Hepatocyte (in vitro differentiated cells): ENCODE data around the gene ATP8A2.

ENCODE experiments used
- CTCF ChIP-seq: fragments of 200-600 bp; sonication (generic); IDR thresholded peaks from 2 replicates; pipeline ENCODE4 v1.5.1; 2016; ENCODE audit warnings: antibody characterized with exemption, mild to moderate bottlenecking; ENCODE audit not compliant: poor library complexity
- EZH2 ChIP-seq: fragments of 200-600 bp; sonication (generic); IDR thresholded peaks from 2 replicates; pipeline ENCODE4 v1.6.1; 2016; ENCODE audit warnings: antibody characterized with exemption, mild to moderate bottlenecking, borderline replicate concordance
- EZH2phosphoT487 ChIP-seq: fragments of 200-600 bp; sonication (generic); IDR thresholded peaks from one replicate; pipeline ENCODE4 v1.6.1; 2018; ENCODE audit warnings: antibody characterized with exemption, mild to moderate bottlenecking, low read depth, moderate library complexity; ENCODE audit not compliant: unreplicated experiment, severe bottlenecking

- no peak for TF ChIP-seq CTCF
- no peak for TF ChIP-seq EZH2
- TF ChIP-seq EZH2phosphoT487, result no peak
These were observed 316.8 kb downstream of the ATP8A2 start for GRCh38 chr13:25688536-25688935.
